ENCODE measurements around the gene RPS6KA2.
"Not testable (repeated sequence)": the region's sequence is repeated elsewhere in the genome, so short reads cannot be mapped to it uniquely, and the experiment has no call there.

Gene RPS6KA2

DNA sequence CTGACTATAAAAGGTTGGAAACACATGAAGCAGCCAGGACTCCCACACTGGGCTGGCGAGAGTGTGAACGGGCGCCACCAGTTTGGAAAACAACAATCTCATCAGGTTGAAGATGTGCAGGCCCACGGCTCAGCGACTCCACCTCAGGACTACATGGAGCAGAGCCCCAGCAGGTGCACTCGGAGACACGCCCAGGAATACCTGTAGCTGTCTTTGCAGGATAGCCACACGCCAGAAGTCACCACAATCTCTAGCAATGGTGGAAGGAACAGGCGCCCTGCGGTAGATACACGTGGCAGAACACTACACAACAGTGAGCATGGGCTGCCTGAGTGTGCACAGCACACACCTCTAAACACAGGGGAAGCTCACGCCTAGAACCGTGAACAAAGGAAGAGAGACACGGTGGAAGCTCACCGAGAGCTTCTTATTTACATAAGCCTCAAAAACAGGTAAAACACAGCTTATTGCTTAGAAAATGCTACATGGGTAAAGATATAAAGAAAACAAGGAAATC, 28.7 kb upstream of the RPS6KA2 start:
- no peak for DNase-seq

DNA sequence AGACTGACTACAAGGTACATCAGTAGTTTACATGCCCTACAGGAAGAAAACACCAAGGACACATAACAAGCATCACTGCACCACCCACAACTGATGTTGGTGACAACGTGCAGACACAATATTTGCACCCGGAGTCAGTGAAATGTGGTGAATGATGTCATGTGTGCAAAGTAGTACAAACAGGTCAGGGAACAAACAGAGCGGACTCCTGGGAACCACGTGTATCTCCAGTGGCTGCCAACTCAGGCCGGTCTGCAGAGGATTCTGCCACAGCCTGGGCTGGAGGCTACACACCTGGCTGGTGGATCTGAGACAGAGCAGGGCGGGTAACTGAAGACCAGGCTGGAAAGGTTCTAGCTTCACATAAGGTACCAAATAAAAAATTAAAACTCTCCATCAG, 28.2 kb upstream of the RPS6KA2 start:
- no peak for DNase-seq

- no peak for DNase-seq
Measured at GRCh38 chr6:166654573-166654972, 27.5 kb upstream of the RPS6KA2 start.

GRCh38 chr6:166653639-166653941, 26.5 kb upstream of the RPS6KA2 start:
- DNase-seq = no peak

DNA sequence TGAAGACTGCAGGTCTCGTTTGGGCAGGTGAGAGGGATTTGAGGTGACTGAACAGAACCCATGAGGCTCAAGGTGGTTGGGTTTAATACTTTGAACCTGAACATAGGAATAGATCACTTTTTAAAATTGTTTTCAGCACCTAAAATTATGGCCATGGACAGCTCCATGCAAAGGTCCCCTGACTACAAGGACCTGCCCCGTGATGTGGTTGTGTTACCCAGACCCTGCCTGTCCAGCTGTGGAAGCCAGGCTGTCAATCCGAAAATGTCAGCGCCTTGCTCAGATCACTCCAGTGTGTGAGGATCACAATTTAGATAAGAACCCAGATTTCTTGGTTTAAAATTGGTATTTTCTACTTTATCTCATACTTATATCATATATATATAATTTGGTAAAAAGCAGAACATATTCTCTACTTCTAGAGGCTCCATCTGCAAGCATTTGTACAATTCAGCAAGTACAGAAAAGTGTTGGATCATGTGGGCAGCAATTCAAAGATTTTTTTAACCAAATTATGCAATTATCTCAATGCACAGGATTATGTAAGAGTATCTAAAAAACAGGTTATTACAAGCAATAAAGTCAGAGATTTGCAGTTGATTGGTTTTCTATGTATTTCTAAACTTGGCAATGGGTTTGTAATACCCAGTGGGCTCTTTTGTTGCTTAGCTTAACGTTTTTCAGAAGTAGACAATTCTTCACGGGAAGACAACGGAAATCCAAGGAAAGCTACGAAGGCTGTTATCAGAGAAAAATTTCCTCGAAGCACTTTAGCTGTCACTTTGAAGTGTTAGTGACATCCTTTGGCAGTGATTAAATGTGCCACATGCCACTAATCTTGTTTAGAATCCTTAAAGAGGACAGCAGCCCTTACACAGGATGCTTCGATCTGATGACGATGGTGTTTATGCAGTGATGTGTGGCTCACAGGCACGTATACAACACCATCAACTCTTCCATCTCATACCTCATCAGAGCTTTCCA, 24.1 kb upstream of the RPS6KA2 start:
- no peak for DNase-seq

DNA sequence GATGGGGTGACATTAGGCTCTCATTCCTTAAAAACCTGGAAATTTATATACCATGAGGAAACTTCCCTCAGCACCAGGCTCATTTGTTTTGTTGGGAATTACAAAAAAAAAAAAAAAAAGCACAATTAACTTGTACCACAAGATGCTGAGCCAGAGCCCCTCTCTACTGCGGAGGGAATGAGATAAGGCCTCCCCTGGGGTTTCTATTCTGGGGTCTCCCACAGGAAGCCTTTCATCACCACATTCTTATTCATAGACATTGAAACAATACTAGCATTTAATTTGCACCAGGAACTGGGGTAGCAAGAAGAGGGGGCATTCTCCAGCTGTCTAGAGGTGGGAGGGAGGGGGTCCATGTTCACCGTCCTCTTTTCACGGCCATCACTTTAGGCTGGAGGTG, 23.0 kb upstream of the RPS6KA2 start:
- no peak for DNase-seq

GRCh38 chr6:166648846-166649245, 21.8 kb upstream of the RPS6KA2 start:
- no peak for DNase-seq

- DNase-seq = no peak
Measured at GRCh38 chr6:166647896-166648295, 20.8 kb upstream of the RPS6KA2 start.

- DNase-seq = no peak
Measured at GRCh38 chr6:166646716-166647115, 19.7 kb upstream of the RPS6KA2 start.

GRCh38 chr6:166645896-166646295, 18.8 kb upstream of the RPS6KA2 start:
- DNase-seq = peak in 1 of 3 experiments; percentile 32

DNA sequence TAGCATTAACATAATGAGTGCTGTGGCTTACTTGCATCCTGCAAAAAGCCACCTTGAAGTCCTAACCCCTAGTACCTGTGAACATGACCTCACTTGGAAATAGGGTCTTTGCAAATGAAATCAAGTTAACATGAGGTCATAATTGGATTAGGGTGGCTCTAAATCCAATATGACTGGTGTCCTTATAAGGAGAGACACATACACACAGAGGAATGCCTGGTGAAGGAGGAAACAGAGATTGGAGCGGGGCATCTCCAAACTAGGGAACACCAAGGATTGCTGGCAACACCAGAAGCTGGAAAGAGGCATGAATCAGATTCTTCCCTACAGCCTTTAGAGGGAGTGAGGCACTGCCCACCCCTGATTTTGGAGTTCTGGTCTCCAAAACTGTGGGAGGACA, 17.6 kb upstream of the RPS6KA2 start:
- DNase-seq = no peak

GRCh38 chr6:166643891-166644590, 17.0 kb upstream of the RPS6KA2 start:
- no peak for DNase-seq

DNA sequence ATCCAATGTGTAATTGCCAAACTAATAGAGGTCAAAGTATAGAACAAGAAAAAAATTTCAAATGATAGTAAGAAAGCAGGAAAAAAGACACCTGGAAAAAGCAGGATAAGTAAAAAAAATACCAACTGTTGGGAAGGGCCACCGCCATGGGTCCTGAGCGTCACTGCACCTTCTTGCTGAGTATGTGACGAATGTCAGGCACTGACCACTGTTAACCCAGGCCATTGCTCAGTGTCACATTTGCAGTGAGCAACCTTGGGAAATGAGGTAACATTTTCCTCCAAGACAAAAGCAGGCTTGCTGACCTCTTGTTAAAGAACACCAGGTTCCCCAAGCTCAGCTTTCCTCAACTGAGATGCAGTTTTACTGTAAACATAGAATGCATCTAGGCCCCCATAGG, 15.6 kb upstream of the RPS6KA2 start:
- DNase-seq = no peak

- peak in 1 of 3 experiments; percentile 8 for DNase-seq
Measured at GRCh38 chr6:166640342-166641043, 13.4 kb upstream of the RPS6KA2 start.

- DNase-seq = no peak
Measured at GRCh38 chr6:166639921-166640320, 12.9 kb upstream of the RPS6KA2 start.

DNA sequence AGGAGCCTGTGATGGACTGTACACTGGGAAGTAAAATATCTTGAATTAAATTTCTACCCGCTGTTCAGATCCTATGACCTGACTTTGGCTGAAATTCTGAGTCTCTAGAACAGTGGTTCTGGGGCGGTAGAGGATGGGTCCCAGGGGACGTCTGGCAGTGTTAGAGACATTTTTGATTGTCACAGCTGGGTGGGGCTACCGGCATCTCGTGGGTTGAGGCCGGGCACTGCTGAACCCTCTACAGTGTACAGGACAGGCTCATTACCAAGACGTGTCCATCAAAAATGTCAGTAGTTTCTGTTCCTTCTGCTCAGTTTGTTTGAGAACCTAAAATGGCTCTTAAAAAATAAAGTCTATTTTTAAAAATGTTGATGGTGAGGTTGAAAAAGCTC, 11.5 kb upstream of the RPS6KA2 start:
- DNase-seq = no peak

GRCh38 chr6:166637812-166638572, 10.9 kb upstream of the RPS6KA2 start:
- no peak for DNase-seq

- DNase-seq = no peak
Measured at GRCh38 chr6:166636934-166637333, 9.9 kb upstream of the RPS6KA2 start.

DNA sequence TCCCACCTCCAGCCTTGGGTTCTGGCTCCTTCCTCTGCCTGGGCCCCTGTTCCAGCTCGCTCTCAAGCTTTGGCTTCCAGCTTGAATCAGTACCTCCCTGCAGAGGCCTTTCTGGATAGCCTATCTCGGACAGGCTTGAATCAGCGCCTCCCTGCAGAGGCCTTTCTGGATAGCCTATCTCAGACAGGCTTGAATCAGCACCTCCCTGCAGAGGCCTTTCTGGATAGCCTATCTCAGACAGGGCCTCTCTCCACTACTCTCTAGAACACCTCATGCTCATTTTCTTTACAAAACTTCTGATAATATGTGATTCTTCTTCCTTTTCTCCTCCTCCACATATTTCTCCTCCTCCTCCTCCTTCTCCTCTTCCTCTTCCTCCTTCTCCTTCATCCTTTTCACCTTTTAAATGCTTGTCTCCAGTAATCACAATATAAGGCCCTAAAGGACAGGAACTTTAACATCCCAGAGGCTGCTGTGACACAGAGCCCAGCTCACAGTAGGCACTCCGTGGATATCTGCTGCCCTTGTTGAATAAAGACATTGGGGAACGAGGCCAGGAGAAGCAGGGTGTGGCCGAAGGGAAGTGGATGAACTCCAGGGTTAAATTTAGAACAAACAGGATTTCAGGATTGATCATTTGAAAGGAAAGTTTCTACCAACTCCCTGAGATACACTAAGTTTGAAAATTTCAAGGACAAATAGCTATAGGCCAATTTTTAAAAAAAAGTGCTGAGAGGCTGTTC, 9.3 kb upstream of the RPS6KA2 start:
- DNase-seq = no peak

DNA sequence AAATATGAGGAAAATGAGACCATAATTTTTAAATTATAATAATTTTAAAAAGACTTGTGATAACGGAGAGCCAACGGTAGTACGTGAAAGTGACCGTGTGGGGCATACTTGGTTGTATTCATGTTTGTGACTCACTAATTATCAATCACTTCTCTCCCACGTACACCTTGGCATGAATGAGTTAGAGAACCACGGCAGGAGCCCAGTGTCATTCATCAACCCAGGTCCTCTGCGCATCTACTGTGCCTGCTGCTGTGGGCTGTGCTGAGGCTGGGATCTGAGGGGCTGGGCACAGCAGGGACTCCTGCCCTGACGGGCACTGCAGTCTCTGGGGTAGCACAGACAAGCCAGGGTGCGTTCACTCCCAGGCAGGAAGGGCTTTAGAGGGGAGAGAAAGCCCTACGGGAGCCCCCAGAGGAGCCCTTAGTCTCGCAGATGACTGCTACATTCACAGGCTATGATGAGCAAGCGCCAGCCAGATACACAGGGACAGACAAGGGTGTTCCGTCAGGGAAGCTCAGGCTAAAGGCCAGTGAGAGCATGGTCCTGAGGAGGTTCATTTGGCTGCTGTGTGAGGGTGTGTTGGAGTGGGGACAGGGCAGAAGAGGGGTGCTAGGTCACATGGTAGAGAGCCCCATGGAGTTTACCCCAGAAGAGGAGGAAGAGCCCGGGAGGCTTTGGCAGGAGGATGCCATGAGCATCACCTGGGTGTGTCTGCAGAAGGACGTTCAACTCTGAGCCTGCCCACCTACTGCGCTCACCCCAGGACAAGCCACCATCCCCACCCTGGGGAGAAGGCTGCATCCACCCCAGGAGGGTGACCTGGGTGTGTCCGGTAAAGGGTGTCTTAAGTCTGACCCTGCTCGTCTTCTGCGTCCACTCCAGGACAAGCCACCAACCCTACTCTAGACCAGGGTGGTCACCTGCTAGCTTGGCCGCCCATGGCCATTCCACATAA, 8.2 kb upstream of the RPS6KA2 start:
- DNase-seq = no peak

GRCh38 chr6:166634581-166634980, 7.5 kb upstream of the RPS6KA2 start:
- DNase-seq = not testable (repeated sequence)

All from NCI-H1417 (cell line).